ENCODE measurements around the gene ISY1.
"Not testable (repeated sequence)": the region's sequence is repeated elsewhere in the genome, so short reads cannot be mapped to it uniquely, and the experiment has no call there.

DNA sequence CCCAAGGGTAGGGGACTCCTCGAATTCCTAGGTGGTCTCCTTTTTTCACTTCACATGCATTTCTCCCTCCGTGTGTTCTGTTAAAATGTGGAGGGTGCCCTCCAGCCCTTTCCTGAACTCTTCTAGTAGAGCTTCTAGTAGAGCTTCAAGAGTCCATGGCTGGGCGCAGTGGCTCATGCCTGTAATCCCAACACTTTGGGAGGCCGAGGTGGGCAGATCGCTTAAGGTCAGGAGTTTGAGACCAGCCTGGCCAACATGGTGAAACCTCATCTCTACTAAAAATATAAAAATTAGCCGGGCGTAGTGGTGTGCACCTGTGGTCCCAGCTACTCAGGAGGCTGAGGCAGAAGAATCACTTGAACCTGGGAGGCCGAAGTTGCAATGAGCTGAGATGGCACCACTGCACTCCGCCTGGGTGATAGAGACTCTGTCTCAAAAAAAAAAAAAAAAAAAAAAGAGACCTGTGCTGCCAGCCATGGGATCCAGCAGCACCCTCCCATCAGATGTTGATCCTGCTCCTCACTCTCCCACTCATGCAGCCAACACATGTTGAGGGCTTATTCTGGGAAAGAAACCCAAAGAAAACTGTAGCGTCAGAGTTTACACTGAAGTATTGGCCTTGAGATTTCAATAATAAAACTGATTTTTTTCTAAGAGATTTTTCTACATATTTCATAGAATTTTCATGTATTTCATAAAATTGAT is 49.6 kb downstream of the ISY1 start:
- TF ChIP-seq CTCF (IDR thresholded peaks at IDR 0.05; ENCODE audit: low read depth, low read length, poor library complexity, severe bottlenecking); EZH2phosphoT487 (IDR thresholded peaks at IDR 0.05; ENCODE audit: borderline replicate concordance, low read length): not testable (repeated sequence)

All from DOHH2 (cell line).